ENCODE results near the gene SHCBP1. TPM values are rescaled to one million over a fixed set of nuclear protein-coding genes. Genes with fewer than 3 reads are reported as not detected.

Gene SHCBP1
- total and polyA plus RNA-seq, 9 of the 15 experiments (the other 6 are each of a cell fraction or from before 2014, with no cell fraction given), result 6.2 to 29.6 (median 19.7) TPM

DNA sequence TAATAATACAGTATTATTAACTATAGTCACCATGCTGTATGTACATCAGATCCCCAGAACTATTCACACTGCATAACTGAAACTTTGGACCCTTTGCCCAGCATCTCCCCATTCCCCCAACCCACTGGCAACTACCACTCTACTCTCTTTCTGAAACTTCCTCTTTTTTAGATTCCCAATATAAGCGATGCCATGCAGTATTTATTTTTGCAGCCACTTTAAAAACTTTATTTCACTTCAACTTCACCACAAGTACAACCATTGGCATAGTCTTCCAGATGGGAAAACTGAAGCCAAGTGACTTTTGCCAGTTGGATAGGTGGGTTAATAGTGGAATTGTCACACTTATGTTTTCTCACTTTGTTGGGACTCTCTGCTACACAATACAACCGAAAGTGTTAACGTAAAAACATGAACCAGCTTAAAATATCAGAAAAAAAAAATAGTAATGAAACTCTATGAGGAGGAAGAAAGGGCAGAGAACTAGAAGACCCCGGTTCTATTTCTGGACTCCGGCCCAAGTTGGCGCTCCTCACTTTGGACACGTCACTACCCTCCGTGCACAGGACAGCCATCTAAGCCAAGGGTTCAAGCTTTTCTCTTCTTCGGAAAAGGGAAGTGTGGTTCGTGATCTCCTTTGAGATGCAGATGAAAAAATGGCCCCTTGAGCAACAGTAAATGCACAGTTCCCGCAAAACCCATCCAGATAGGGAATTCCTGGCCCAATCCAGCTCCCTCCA is 743 bp downstream of the SHCBP1 start (continued):
- TF ChIP-seq ZHX1 (conservative IDR thresholded peaks at IDR 0.05; ENCODE audit: low read length), result no peak

GRCh38 chr16:46618516-46618915 is 2.7 kb downstream of the SHCBP1 start:
- Histone ChIP-seq H3K9me3 (replicated peaks; ENCODE audit: control insufficient read depth, insufficient read depth, low read depth, low read length) (no peaks in the 10 kb centered on the region), H3K36me3 (ENCODE audit: control insufficient read depth, insufficient read depth, low read length) (peaks cover 57% of the 10 kb centered on the region), H2AFZ (ENCODE audit: low read depth, low read length) (no peak overlapping the region), H3K4me2 (ENCODE audit: insufficient read depth, low read length) (no peak overlapping the region), H3K27ac (ENCODE audit: extremely low read depth, low read depth, low read length) (no peak overlapping the region), H3K9me1 (ENCODE audit: control insufficient read depth, insufficient read depth, low read length) (no peaks in the 10 kb centered on the region), H3K9ac (ENCODE audit: insufficient read depth in 1 of 2, low read depth in 2 of 2, low read length in 2 of 2) (no peak overlapping the region; a peak in 1 of 4 replicates), H3K4me1 (replicated peaks in 1 of 2; ENCODE audit: control insufficient read depth in 2 of 2, insufficient read depth in 2 of 2, low read length in 2 of 2) (peaks cover 3 to 6% of the 10 kb centered on the region in 2 experiments; a peak in 3 of 5 replicates), H4K20me1 (replicated peaks; ENCODE audit: control insufficient read depth, insufficient read depth, low read length) (no peaks in the 10 kb centered on the region), H3K79me2 (ENCODE audit: control insufficient read depth, insufficient read depth, low read length) (peaks cover 31% of the 10 kb centered on the region), H3K4me3 (no peak overlapping the region), H3K27me3 (ENCODE audit: control insufficient read depth in 2 of 2, insufficient read depth in 2 of 2, low read length in 2 of 2) (no peaks in the 10 kb centered on the region)
- POLR2A ChIA-PET, result interaction anchor here (0.6 to 1.4 kb wide), 4 partner anchors 16 to 1025 kb away, joined by 3 to 4 read pairs (median 3); no protein-coding TSS in a partner anchor
- WGBS (ENCODE audit: insufficient coverage, low coverage, missing lambda C conversion rate), result 86% methylated on average over 4 of the region's 4 CpGs
- TF ChIP-seq SPI1 (IDR thresholded peaks at IDR 0.05; ENCODE audit: borderline replicate concordance, low read depth, low read length), result no peak
- TF ChIP-seq IRF9 (tag; IDR thresholded peaks at IDR 0.05), result no peak
- no peak for TF ChIP-seq ZNF280B (CRISPR knock-in tag; IDR thresholded peaks at IDR 0.05)
- TF ChIP-seq, protein P1, sequence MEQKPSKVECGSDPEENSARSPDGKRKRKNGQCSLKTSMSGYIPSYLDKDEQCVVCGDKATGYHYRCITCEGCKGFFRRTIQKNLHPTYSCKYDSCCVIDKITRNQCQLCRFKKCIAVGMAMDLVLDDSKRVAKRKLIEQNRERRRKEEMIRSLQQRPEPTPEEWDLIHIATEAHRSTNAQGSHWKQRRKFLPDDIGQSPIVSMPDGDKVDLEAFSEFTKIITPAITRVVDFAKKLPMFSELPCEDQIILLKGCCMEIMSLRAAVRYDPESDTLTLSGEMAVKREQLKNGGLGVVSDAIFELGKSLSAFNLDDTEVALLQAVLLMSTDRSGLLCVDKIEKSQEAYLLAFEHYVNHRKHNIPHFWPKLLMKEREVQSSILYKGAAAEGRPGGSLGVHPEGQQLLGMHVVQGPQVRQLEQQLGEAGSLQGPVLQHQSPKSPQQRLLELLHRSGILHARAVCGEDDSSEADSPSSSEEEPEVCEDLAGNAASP (IDR thresholded peaks at IDR 0.05), result no peak
- no peak for TF ChIP-seq TRIM24 (IDR thresholded peaks at IDR 0.05)
- no peak for TF ChIP-seq RBM34 (IDR thresholded peaks at IDR 0.05; ENCODE audit: borderline replicate concordance, insufficient read depth, low read length)
- no peak for TF ChIP-seq ETV5 (CRISPR knock-in tag; IDR thresholded peaks at IDR 0.05; ENCODE audit: low read depth)
- TF ChIP-seq ZNF408 (CRISPR knock-in tag; IDR thresholded peaks at IDR 0.05; ENCODE audit: low read depth), result no peak
- TF ChIP-seq ZNF354B (CRISPR knock-in tag; IDR thresholded peaks at IDR 0.05), result no peak
- TF ChIP-seq RBFOX2 (IDR thresholded peaks at IDR 0.05; ENCODE audit: low read depth, low read length), result no peak
- no peak for TF ChIP-seq ZBTB8A (IDR thresholded peaks at IDR 0.05; ENCODE audit: partially characterized antibody)
- no peak for FAIRE-seq
- no peak for DNase-seq (ENCODE audit: extremely low read depth in 1 of 4, low spot score in 3 of 4)
- in situ Hi-C loops (cut with MboI), result no loop called here
- CTCF ChIA-PET (ENCODE audit: low intra/inter-chr PET ratio), result no interaction called here
- no peak for ATAC-seq
- BruUV-seq (replicated peaks), result no TSS peak
- intact Hi-C loops (cut with micrococcal nuclease), result no loop called here

Measured in K562 (cell line).